HG03159 (cell line): ENCODE measurements around the gene ASGR1.
A peak's percentile ranks its signal among the peaks of the same experiment; 100 is the strongest.
"Not testable (repeated sequence)": the region's sequence is repeated elsewhere in the genome, so short reads cannot be mapped to it uniquely, and the experiment has no call there.

Source experiments
- ATAC-seq: cut with Tn5 transposase; IDR thresholded peaks from one replicate; pipeline ENCODE4 v1.9.1; 2021; ENCODE audit warnings: mild to moderate bottlenecking, moderate library complexity; ENCODE audit not compliant: unreplicated experiment

The ASGR1 gene

DNA sequence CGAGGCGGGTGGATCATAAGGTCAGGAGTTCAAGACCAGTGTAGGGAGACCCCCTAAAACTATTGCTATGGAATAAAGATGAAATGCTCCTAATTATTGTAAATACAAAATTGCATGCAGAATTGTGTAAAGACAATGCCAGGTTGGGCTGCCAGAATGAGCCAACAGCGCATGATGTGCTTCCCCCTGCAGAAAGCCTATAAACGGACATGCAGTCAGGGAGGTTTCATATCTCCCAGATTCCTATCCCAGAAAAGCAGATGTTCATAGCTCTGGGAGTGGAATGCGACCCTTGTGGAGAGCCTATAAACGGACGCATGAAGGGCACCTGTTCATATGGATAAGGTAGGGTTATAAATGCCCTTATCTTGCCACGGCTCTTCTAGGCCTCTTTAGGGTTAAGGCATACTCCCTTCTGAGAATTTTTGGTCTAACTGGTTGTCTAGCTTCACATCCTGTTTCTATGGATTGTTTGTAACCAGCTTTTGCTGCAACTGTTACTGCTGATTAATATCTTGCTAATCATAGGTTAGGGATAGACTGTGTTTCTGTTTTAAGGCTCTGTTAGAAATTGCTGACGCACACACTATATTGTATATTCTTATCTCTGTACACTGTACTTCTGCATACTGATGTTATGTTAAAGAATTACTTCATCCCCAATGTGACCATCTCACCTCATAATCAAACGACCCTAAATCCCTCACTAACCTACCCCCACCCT is 10.2 kb downstream of the ASGR1 start:
- not testable (repeated sequence) for ATAC-seq

DNA sequence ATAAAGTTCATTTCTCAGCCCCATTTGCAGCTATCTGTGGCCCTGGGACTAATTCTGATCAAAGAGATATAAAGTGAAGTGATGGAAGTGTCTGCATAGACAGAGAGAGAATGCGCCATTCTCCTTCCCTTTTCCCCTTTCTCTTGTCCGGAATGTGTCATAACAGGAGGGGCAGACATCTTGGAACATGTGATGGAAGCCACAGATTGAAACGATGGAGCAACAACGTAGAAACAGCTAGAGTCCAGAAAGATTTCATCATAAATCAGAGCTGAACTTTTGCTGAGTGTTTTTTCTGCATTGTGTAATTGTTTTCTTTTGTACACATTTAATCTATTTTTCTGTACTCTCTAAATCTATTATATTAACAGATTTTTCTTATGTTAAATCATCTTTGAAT is 11.3 kb downstream of the ASGR1 start:
- no peak for ATAC-seq

DNA sequence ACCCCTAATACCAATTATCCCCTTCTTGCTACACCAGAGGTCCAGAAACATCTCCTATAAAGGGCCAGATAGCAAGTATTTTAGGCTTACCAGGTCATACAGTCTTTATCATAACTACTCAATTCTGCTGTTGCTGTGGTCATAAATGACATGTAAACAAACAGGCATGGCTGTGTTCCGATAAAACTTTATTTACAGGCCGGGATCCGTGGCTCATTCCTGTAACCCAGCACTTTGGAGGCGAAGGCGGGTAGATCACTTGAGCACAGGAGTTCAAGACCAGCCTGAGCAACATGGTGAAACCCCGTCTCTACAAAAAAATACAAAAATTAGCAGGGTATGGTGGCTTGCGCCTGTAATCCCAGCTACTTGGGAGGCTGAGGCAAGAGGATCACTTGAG is 12.3 kb downstream of the ASGR1 start:
- no peak for ATAC-seq

DNA sequence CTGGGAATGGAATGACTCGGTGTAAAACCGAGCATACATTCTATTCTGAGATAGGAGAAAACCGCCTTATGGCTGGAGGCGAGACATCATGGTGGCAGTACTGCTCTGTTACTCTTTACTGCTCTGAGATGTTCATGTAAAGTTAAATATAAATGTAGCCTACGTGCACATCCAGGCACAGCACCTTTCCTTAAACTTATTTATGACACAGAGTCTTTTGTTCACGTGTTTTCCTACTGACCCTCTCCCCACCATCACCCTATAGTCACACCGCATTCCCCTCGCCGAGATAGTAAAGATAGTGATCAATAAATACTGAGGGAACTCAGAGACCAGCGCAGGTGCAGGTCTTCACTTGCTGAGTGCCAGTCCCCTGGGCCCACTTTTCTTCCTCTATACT is 19.6 kb downstream of the ASGR1 start:
- not testable (repeated sequence) for ATAC-seq

DNA sequence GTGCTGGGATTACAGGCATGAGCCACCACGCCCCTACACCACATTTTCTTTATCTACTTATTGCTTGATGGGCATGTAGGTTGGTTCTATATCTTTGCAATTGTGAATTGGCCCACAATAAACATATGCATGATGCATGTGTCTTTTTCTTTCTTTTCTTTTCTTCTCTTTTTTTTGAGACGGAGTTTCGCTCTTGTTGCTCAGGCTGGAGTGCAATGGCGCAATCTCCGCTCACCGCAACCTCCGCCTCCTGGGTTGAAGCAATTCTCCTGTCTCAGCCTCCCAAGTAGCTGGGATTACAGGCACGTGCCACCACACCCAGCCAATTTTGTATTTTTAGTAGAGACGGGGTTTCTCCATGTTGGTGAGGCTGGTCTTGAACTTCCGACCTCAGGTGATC is 20.7 kb downstream of the ASGR1 start:
- not testable (repeated sequence) for ATAC-seq

DNA sequence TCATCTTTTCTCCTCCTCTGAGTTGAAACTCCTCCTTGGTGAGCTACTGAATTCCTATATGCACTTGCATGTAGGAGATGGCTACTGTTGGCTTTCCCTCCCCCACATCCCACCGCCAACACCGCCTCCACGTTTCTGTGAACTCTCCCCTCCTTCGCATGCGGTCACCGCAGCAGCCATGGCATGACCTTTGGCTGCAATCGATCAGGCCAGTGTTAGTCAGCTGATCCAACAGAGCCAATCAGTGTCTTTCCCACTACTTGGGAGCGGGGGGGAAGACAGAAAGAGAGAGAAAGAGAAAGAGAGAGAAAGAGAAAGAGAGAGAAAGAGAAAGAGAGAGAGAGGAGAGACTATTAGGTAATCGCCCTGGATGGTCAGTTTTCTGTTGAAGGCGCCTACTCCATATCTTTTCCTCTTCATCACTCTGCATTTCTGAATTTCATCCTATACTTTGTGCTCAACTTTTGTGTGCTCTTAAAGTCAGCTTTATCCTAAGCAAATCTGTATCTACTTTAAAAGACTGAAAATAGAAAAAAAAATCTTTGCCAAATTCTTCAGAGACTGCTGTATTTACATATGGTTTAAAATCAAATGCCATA is 22.7 kb downstream of the ASGR1 start:
- ATAC-seq: no peak

DNA sequence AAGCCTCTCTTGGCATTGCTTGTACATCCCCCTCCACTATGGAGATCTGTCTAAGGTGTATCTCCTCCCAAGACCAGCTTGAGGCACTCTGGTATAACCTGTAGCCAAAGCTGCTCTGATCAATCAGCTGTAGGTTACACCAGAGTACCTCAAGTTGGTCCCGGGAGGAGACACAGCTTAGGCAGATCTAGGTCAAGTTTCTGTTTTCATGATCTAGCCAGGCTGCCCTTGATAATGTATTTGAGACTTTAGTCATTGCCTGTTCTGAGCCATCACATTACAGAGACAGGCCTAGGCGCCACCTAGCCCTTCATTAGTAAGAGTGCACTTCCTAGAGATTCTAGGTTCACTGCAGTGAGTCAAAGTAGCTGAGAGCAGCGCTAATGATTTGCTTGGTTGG is 31.4 kb downstream of the ASGR1 start:
- ATAC-seq: no peak

DNA sequence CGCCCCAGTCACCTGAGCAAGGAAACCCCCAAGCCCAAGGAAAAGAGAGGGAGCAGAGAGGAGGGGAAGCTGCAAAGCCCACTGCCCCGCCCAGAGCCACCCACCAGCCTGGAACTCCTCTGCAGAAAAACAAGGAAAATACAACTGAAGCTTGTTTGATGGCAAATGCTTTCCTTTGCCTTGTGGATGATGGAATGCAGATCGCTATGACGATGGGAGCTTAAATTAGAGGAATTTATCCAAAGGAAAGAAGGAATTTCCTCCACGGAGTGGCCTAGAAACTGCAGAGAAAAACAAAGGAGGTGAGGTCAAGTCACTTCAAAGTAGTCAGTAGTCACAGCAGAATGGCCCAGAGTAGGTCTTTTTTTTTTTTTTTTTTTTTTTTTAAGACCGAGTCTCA is 33.1 kb downstream of the ASGR1 start:
- ATAC-seq: no peak

DNA sequence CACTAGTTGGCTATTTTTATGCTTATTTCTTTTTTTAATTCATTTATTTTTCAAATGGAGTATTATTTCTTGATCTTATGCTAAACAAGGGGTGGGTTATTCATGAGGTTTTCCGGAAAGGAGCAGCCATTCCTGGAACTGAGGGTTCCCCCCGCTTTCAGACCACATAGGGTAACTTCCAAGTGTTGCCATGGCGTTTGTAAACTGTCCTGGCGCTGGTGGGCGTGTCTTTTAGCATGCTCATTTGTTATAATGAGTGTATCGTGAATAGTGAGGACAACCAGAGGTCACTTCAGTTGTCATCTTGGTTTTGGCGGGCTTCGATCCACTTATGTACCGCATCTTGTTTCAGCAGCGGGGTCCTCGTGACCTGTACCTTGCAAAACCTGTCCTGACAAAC is 35.0 kb downstream of the ASGR1 start:
- ATAC-seq: no peak

DNA sequence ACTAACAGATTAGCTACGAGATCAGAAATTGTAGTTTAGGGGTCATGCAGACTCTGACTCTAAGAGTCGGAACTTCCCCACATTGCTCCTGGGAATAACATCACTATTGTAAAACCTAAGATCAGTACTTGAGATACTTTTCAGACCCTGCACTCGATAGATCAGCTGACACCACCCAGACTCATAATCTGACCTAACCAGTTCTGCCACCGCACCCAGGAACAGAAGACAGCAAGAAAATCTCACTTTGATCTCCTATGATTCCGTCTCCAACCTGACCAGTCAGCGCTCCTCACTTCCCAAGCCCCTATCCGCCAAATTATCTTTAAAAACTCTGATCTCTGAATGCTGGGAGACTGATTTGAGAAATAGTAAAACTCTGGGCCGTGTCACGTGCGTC is 37.3 kb downstream of the ASGR1 start:
- no peak for ATAC-seq

DNA sequence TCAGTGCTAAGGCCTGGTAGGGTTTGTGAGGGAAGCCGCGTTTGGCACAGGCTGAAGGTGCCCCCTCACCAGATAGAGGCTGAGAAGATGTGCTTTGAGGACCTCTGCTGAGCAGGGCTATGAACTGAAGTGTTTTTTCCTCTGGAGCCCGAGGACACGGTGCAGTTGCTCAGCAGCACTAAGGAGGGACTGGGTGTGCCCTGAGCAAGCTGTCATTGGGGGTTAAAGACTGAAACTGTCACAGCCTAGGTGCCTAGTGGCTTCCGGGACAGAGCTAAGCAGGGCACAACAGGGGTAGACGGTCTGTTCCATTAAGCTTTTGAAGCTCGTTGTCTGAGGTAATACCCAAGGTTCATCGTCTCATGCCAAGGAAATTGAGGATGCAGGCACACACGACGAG is 39.8 kb downstream of the ASGR1 start:
- ATAC-seq: no peak

DNA sequence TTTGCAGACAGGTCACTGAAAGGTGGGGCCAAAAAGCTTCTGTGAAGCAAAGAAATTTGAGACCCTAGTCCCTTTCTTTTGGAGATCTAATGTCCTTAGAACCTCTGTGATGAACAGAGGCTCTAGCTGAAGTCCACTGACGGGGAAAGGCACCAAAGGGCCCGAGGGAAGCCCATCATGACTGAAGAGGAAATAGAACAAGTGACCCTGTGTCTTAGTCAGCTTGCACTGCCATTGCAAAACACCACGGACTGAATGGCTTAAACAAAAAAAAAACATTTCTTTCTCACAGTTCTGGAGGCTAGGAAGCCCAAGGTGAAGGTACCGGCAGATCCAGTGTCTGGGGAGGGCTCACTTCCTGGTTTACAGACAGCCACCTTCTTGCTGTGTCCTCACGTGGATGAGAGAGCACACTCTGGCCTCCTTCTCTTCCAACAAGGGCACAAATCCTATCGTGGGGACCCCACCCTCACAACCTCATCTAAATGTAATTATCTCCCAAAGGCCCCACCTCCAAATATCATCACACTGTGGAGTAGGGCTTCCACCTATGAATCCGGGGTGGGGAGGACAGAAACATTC is 40.3 kb downstream of the ASGR1 start:
- ATAC-seq: no peak

DNA sequence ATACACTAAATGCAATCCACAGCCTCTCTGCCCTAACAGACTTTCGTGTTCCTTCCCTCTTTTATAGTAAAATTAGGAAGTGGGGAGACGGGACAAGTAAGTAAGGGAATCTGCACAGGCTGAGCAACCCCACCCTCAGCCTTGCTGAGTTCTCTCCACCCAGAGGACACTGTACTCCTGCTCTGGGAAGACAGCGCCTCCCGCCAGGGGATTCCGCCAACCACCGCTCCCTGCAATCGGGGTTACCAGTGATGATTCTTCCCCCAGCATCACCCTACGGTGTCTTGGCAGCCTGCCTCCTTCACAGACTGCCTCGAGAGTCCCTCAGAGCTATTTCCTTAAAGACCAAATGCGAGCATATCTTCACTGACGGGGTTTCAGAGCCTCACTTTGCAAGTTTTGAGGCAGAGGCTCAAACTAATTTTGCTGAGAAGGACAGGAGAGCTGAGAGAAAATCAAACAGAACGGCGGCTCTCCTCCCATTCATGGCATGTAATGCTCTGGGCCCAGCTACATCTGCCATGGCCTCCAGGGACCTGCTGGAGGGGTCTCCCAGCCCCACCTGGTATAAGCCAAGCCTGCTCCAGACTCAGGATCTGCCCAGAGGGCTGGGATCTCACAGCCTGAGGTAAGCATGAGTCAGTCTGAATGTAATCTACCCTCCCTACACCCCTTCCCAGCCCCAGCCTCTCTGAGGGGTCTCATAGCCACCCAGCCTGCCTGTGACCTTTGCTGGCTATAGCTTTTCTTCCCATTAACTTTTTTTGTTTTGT is 41.8 kb downstream of the ASGR1 start:
- no peak for ATAC-seq

DNA sequence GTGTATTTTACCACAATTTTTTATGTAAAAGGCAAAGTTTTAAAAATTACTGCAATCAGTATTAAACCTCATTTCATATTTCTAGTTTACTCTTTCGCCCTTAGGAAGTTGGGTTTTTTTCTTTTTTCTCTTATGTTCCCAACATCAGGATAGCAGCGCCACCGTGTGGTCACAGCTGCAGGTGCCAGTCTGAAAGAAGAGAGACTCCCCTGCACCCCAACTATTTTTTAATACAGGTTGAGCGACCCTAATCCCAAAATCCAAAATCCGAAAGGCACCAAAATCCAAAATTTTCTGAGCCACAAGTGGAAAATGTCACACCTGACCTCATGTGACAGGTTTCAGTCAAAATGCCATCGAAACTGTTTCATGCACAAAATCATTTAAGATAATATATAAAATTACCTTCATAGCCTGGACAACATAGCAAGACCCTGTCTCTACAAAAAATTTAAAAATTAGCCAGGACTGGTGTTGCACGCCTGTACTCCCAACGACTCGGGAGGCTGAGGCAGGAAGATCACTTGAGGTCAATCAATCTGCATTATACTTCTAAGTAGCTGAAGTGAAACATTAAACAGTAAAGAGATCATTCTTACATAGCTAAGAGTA is 42.8 kb downstream of the ASGR1 start:
- no peak for ATAC-seq

DNA sequence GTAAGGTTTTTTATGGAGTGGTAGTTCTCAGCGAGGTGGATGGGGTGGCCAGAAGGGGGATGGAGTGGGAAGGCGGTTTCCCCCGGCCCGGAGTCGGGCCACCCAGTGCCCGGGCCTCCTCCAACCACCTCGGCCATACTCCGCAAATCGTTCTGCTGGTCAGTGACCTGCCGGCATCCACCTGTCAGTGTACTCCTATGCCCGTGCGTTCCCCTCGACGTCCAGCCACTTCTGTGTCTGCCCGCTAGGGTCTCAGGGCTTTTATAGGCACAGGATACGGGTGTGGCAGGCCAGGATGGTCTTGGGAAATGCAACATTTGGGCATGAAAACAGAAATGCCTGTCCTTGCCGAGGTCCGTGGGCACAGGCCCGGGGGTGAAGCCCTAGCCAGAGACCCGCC is 45.3 kb downstream of the ASGR1 start:
- no peak for ATAC-seq

DNA sequence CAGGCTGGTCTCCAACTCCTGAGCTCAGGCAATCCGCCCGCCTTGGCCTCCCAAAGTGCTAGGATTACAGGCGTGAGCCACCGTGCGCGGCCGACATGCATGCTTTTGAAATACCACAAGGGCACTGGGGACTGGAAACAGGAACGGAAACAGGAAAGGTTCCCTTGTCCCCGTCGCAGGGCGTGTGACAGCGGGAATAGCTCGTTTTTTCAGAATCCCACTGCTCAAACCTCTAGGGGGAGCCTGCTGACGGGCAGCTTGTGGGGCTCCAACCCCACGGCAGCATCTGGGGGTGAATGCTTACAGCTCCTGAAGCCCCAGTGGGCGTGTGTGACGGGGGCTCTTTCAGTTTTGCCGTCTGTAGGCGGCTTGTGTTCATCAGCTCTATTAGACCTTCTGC is 45.7 kb downstream of the ASGR1 start:
- ATAC-seq: no peak

DNA sequence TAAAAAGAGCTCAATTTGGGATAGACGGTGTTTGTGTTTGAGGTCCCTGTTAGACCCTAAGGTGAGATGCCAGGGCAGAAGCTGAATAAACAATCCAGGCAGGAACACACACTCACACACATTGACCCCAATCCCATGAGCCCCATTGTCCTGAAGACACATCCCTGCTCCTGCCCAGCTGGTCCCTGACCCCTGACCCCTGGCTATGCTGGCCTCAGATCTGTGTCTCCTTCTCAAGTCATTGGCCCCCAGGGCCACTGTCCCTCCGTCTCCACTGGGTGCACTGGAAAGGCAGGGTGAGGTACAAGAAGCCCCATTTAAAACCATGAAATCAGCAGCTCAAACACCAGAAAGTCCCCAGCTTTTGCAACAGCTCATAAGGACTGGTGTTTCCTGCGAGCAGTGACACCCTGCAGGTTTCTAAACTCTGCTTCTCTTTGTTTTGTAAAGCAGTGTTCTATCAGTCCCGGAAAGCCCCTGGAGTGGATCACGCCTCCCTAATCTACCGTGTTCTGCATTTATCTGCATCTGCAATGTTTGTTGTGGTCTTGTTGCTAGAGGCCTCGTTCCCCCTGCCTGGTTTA is 46.6 kb downstream of the ASGR1 start:
- ATAC-seq: peak; percentile 57

DNA sequence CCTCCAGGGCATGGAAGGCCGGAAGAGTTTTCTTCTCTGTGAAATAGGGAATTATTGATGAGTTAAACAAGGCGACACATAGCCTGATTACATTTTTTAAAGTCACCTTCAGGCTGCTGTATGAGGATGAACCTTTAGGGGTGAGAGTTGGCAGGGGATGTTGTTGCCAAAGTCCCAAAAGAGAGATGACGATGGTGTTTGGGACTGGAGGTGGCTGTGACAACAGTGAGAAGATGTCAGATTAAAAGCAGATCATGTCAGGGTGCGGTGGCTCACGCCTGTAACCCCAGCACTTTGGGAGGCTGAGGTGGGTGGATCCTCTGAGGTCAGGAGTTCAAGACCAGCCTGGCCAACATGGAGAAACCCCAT is 47.8 kb downstream of the ASGR1 start:
- ATAC-seq: no peak

DNA sequence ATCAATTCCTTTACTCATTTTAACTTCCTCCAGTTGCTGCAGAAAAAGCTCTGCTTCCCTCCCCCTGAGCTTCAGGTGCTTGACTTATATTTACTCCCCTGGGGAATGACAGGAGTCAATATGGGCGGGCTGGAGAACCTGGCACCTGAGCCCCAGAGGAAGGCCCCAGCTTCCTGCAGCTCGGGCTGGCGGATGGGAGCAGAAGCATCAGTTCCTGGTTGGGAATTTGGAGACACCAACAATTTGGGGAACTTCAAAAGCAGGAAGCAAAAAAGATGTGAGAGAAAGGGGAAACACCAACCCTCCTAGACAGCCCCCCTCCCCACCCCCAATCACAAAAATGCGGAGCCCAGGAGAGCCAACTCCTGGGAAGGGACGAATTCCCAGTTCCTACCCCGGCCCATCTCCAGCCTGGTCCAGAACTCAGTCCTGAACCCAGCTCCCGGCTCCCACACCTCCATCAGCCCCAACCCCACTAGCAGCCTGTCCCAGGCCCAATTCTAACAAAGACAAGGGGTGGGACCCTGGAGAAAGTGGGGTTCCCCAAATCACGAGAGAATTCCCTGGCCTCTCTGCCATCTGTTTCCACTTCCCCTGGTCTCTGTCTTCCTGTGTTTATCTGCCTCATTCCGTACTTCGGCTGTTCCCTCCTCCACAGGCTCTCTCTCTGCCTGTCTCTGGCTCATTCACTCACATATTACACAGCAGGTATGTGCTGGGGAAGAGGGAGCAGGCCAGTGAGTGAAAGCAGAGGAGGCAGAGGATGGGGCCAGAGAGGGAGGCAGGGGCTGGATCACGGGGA is 48.3 kb downstream of the ASGR1 start:
- ATAC-seq: no peak

DNA sequence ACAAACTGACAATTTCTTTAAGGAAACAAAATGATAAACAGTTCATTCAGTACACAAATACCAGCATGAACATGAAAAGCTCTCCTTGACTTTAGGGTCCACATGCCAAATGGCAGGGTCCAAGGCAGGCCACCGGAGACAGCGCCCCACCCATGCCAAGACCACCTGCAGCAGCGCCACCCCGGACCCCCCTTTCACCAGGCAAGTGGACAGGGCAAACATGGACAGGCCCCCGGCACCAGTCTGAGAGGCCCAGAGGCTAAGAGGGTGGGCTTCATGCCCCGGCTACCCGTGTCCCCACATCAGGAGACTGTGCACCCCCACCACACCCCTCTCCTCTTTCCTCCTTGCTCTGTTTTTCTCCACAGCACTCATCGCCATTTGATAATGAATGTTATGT is 49.9 kb downstream of the ASGR1 start:
- ATAC-seq: no peak
